ENCODE data around the gene ZNF160.
A peak's percentile ranks its signal among the peaks of the same experiment; 100 is the strongest.

ZNF160 gene

DNA sequence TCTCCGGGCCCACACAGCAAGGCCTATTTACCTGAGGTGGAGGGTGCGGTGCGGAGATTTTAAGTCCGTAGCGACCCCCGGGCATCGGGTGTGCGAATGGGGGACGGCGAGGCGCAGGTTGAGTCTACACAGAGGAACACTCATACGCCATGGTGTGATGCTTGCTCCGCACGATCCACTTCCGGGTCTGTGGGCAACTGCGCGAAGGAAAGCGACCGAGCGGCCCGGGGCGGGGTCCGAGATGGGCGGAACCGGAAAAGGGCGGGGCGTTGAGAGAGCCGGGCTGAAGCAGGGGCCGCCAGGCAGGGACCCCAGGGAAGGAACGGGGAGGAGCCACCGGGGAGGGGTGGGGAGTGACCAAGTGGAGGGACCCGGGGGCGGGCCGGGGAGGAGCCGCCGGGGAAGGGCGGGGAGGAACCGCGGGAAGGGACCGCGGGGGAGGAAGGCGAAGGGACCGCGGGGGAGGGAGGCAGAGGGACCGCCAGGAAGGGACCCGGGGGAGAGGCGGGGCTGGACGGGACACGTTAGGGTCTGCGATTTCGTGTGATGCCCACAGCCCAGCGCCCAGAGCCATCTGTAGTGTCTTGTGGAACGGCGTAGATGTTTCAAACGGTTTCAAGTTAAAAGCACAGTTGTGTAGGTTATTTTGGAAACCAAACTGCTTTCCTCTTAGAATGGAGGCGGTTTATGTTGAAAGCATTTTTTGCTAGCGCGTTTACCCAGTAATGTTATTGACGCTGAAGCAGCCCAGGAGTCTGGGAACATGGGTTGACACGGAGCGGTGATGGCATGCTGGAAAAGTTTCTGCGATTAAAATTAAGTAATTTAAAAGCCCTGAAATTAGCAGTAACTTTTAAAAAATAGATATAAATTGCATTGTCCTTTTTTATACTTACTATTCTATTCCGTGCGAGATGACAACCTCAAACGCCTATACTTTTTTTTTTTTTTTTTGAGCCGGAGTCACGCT lies at the start of gene ZNF160 (continued):
- TF ChIP-seq, protein P1, sequence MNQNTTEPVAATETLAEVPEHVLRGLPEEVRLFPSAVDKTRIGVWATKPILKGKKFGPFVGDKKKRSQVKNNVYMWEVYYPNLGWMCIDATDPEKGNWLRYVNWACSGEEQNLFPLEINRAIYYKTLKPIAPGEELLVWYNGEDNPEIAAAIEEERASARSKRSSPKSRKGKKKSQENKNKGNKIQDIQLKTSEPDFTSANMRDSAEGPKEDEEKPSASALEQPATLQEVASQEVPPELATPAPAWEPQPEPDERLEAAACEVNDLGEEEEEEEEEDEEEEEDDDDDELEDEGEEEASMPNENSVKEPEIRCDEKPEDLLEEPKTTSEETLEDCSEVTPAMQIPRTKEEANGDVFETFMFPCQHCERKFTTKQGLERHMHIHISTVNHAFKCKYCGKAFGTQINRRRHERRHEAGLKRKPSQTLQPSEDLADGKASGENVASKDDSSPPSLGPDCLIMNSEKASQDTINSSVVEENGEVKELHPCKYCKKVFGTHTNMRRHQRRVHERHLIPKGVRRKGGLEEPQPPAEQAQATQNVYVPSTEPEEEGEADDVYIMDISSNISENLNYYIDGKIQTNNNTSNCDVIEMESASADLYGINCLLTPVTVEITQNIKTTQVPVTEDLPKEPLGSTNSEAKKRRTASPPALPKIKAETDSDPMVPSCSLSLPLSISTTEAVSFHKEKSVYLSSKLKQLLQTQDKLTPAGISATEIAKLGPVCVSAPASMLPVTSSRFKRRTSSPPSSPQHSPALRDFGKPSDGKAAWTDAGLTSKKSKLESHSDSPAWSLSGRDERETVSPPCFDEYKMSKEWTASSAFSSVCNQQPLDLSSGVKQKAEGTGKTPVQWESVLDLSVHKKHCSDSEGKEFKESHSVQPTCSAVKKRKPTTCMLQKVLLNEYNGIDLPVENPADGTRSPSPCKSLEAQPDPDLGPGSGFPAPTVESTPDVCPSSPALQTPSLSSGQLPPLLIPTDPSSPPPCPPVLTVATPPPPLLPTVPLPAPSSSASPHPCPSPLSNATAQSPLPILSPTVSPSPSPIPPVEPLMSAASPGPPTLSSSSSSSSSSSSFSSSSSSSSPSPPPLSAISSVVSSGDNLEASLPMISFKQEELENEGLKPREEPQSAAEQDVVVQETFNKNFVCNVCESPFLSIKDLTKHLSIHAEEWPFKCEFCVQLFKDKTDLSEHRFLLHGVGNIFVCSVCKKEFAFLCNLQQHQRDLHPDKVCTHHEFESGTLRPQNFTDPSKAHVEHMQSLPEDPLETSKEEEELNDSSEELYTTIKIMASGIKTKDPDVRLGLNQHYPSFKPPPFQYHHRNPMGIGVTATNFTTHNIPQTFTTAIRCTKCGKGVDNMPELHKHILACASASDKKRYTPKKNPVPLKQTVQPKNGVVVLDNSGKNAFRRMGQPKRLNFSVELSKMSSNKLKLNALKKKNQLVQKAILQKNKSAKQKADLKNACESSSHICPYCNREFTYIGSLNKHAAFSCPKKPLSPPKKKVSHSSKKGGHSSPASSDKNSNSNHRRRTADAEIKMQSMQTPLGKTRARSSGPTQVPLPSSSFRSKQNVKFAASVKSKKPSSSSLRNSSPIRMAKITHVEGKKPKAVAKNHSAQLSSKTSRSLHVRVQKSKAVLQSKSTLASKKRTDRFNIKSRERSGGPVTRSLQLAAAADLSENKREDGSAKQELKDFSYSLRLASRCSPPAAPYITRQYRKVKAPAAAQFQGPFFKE (tag by site-specific recombination; IDR thresholded peaks at IDR 0.05; ENCODE audit: borderline replicate concordance), result no peak
- peak; percentile 92 for TF ChIP-seq ZBTB48 (tag by site-specific recombination; IDR thresholded peaks at IDR 0.05)
- TF ChIP-seq, protein P2, sequence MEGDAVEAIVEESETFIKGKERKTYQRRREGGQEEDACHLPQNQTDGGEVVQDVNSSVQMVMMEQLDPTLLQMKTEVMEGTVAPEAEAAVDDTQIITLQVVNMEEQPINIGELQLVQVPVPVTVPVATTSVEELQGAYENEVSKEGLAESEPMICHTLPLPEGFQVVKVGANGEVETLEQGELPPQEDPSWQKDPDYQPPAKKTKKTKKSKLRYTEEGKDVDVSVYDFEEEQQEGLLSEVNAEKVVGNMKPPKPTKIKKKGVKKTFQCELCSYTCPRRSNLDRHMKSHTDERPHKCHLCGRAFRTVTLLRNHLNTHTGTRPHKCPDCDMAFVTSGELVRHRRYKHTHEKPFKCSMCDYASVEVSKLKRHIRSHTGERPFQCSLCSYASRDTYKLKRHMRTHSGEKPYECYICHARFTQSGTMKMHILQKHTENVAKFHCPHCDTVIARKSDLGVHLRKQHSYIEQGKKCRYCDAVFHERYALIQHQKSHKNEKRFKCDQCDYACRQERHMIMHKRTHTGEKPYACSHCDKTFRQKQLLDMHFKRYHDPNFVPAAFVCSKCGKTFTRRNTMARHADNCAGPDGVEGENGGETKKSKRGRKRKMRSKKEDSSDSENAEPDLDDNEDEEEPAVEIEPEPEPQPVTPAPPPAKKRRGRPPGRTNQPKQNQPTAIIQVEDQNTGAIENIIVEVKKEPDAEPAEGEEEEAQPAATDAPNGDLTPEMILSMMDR (tag by site-specific recombination; IDR thresholded peaks at IDR 0.05), result no peak
- peak; percentile 41 for TF ChIP-seq KLF16 (tag by site-specific recombination; IDR thresholded peaks at IDR 0.05)
- no peak for TF ChIP-seq ZNF791 (tag by site-specific recombination; IDR thresholded peaks at IDR 0.05)
- no peak for TF ChIP-seq ZNF704 (tag by site-specific recombination; IDR thresholded peaks at IDR 0.05)
- peak; percentile 91 for TF ChIP-seq KLF1 (tag by site-specific recombination; IDR thresholded peaks at IDR 0.05)
- no peak for TF ChIP-seq ZNF580 (tag by site-specific recombination; IDR thresholded peaks at IDR 0.05)
- TF ChIP-seq ZNF404 (tag by site-specific recombination; IDR thresholded peaks at IDR 0.05), result no peak
- TF ChIP-seq, protein P3, sequence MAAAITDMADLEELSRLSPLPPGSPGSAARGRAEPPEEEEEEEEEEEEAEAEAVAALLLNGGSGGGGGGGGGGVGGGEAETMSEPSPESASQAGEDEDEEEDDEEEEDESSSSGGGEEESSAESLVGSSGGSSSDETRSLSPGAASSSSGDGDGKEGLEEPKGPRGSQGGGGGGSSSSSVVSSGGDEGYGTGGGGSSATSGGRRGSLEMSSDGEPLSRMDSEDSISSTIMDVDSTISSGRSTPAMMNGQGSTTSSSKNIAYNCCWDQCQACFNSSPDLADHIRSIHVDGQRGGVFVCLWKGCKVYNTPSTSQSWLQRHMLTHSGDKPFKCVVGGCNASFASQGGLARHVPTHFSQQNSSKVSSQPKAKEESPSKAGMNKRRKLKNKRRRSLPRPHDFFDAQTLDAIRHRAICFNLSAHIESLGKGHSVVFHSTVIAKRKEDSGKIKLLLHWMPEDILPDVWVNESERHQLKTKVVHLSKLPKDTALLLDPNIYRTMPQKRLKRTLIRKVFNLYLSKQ (tag by site-specific recombination; IDR thresholded peaks at IDR 0.05; ENCODE audit: borderline replicate concordance), result no peak
- TF ChIP-seq MEIS1 (CRISPR knock-in tag; IDR thresholded peaks at IDR 0.05; ENCODE audit: borderline replicate concordance), result no peak
- no peak for TF ChIP-seq ZNF747 (tag by site-specific recombination; IDR thresholded peaks at IDR 0.05)
- TF ChIP-seq ZBTB17 (tag by site-specific recombination; IDR thresholded peaks at IDR 0.05), result peak; percentile 59
- TF ChIP-seq ZNF555 (tag by site-specific recombination; conservative IDR thresholded peaks at IDR 0.05), result no peak
- TF ChIP-seq ZNF544 (tag by site-specific recombination; IDR thresholded peaks at IDR 0.05), result no peak
- peak; percentile 81 for TF ChIP-seq ZNF10 (tag by site-specific recombination; IDR thresholded peaks at IDR 0.05)
- peak; percentile 65 for TF ChIP-seq KLF9 (tag by site-specific recombination; IDR thresholded peaks at IDR 0.05; ENCODE audit: low read depth)
- no peak for TF ChIP-seq ZNF169 (tag by site-specific recombination; IDR thresholded peaks at IDR 0.05)
- TF ChIP-seq SCRT2 (tag by site-specific recombination; IDR thresholded peaks at IDR 0.05), result no peak
- TF ChIP-seq, protein P4, sequence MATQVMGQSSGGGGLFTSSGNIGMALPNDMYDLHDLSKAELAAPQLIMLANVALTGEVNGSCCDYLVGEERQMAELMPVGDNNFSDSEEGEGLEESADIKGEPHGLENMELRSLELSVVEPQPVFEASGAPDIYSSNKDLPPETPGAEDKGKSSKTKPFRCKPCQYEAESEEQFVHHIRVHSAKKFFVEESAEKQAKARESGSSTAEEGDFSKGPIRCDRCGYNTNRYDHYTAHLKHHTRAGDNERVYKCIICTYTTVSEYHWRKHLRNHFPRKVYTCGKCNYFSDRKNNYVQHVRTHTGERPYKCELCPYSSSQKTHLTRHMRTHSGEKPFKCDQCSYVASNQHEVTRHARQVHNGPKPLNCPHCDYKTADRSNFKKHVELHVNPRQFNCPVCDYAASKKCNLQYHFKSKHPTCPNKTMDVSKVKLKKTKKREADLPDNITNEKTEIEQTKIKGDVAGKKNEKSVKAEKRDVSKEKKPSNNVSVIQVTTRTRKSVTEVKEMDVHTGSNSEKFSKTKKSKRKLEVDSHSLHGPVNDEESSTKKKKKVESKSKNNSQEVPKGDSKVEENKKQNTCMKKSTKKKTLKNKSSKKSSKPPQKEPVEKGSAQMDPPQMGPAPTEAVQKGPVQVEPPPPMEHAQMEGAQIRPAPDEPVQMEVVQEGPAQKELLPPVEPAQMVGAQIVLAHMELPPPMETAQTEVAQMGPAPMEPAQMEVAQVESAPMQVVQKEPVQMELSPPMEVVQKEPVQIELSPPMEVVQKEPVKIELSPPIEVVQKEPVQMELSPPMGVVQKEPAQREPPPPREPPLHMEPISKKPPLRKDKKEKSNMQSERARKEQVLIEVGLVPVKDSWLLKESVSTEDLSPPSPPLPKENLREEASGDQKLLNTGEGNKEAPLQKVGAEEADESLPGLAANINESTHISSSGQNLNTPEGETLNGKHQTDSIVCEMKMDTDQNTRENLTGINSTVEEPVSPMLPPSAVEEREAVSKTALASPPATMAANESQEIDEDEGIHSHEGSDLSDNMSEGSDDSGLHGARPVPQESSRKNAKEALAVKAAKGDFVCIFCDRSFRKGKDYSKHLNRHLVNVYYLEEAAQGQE (tag by site-specific recombination; IDR thresholded peaks at IDR 0.05), result no peak
- TF ChIP-seq ZNF701 (tag by site-specific recombination; IDR thresholded peaks at IDR 0.05), result no peak
- no peak for TF ChIP-seq ZNF174 (tag by site-specific recombination; IDR thresholded peaks at IDR 0.05)
- peak; percentile 95 for TF ChIP-seq GLIS1 (tag by site-specific recombination; IDR thresholded peaks at IDR 0.05)
- no peak for TF ChIP-seq ZSCAN16 (tag by site-specific recombination; IDR thresholded peaks at IDR 0.05)
